ENCODE measurements around the gene IPO13.

GRCh38 chr1:43913666-43914360 lies 32.9 kb upstream of the IPO13 start:
- TF ChIP-seq YY1 (IDR thresholded peaks at IDR 0.05; ENCODE audit: insufficient read depth, insufficient read length), result no peak
- no peak for TF ChIP-seq ZNF274 (IDR thresholded peaks at IDR 0.05; ENCODE audit: low read depth, low read length)
- no peak for TF ChIP-seq SUZ12 (IDR thresholded peaks at IDR 0.05; ENCODE audit: extremely low read depth, insufficient read depth, insufficient read length)

All from NT2/D1 (cell line).